ENCODE measurements around the gene LPIN1. TPM values are rescaled to one million over a fixed set of nuclear protein-coding genes. Genes with fewer than 3 reads are reported as not detected.

Gene LPIN1
- total and polyA plus RNA-seq, 2 of the 13 experiments (the other 11 are each of a cell fraction or from before 2014, with no cell fraction given) = 9.7 to 19.4 TPM

GRCh38 chr2:11743846-11744553 lies 2.4 kb upstream of the LPIN1 start (continued):
- TF ChIP-seq ZNF800 (CRISPR knock-in tag; IDR thresholded peaks at IDR 0.05) (peak; percentile 94), ZNF460 (CRISPR knock-in tag; IDR thresholded peaks at IDR 0.05; ENCODE audit: borderline replicate concordance) (no peak), ZNF503 (CRISPR knock-in tag; IDR thresholded peaks at IDR 0.05) (peak; percentile 50; the same call in 1 of the 2 replicates), KDM4B (CRISPR knock-in tag; IDR thresholded peaks at IDR 0.05) (peak; percentile 29; the same call in 1 of the 2 replicates), ZNF230 (CRISPR knock-in tag; IDR thresholded peaks at IDR 0.05) (no peak), ELK4 (CRISPR knock-in tag; IDR thresholded peaks at IDR 0.05; ENCODE audit: borderline replicate concordance) (no peak), ATF5 (CRISPR knock-in tag; IDR thresholded peaks at IDR 0.05; ENCODE audit: low read depth) (no peak), SAP130 (CRISPR knock-in tag; IDR thresholded peaks at IDR 0.05; ENCODE audit: low read depth) (peak; percentile 99), ZNF468 (CRISPR knock-in tag; IDR thresholded peaks at IDR 0.05) (no peak), CBX5 (CRISPR knock-in tag; IDR thresholded peaks at IDR 0.05; ENCODE audit: borderline replicate concordance) (peak; percentile 79; the same call in 1 of the 2 replicates), ZUFSP (CRISPR knock-in tag; IDR thresholded peaks at IDR 0.05; ENCODE audit: borderline replicate concordance) (no peak), MED8 (CRISPR knock-in tag; IDR thresholded peaks at IDR 0.05; ENCODE audit: insufficient replicate concordance) (no peak), UBTF (CRISPR knock-in tag; IDR thresholded peaks at IDR 0.05) (peak; percentile 73; the same call in 1 of the 2 replicates), BRF2 (CRISPR knock-in tag; IDR thresholded peaks at IDR 0.05) (no peak), ZNF878 (CRISPR knock-in tag; IDR thresholded peaks at IDR 0.05) (peak; percentile 45; the same call in 1 of the 2 replicates), NFE2L1 (CRISPR knock-in tag; IDR thresholded peaks at IDR 0.05; ENCODE audit: borderline replicate concordance) (peak; percentile 45; the same call in 1 of the 2 replicates), ZFP36L1 (CRISPR knock-in tag; IDR thresholded peaks at IDR 0.05) (no peak; the same call in 1 of the 2 replicates)
